OCI-LY3 (cell line): ENCODE data around the gene ASAP2.

Experiments used
- H2AFZ ChIP-seq: fragments of 200-600, 300-600 bp; shearing (Covaris generic); 2 replicates; pipeline ENCODE4 v1.6.0; 2014; ENCODE audit warnings: antibody characterized with exemption, low read depth, low read length
- H3K27ac ChIP-seq: fragments of 200-600, 300-600 bp; sonication (generic); 2 replicates; pipeline ENCODE4 v1.5.1; 2014; ENCODE audit warnings: mild to moderate bottlenecking, low read length, moderate library complexity, mixed read lengths
- H3K27me3 ChIP-seq: fragments of 200-600, 300-600 bp; sonication (generic); 2 replicates; pipeline ENCODE4 v1.6.1; 2014; ENCODE audit warnings: low read depth, low read length, mixed read lengths
- H3K36me3 ChIP-seq: fragments of 200-600, 300-600 bp; sonication (generic); replicated peaks from 2 replicates; pipeline ENCODE3; 2014; ENCODE audit warnings: low read depth, low read length, mixed read lengths
- H3K4me1 ChIP-seq: fragments of 300-600, 200-600 bp; sonication (generic); 2 replicates; pipeline ENCODE4 v1.6.1; 2014; ENCODE audit warnings: low read length, mixed read lengths
- H3K4me2 ChIP-seq: fragments of 200-600, 300-600 bp; sonication (generic); 2 replicates; pipeline ENCODE4 v1.6.1; 2014; ENCODE audit warnings: low read length, mixed read lengths
- H3K4me3 ChIP-seq: fragments of 300-600, 200-600 bp; sonication (generic); 2 replicates; pipeline ENCODE4 v1.5.1; 2014; ENCODE audit warnings: antibody characterized with exemption, mild to moderate bottlenecking, low read length, moderate library complexity
- H3K79me2 ChIP-seq: fragments of 300-600, 200-600 bp; shearing (Covaris generic); 2 replicates; pipeline ENCODE4 v1.6.1; 2014; ENCODE audit warnings: mild to moderate bottlenecking, low read length, mixed read lengths
- H3K9ac ChIP-seq: fragments of 300-600, 200-600 bp; shearing (Covaris generic); 2 replicates; pipeline ENCODE4 v1.6.0; 2014; ENCODE audit warnings: mild to moderate bottlenecking, low read length, moderate library complexity
- H3K9me3 ChIP-seq: fragments of 200-600, 300-600 bp; shearing (Covaris generic); 2 replicates; pipeline ENCODE4 v1.6.1; 2014; ENCODE audit warnings: low read length, mixed read lengths; ENCODE audit not compliant: insufficient read depth
- H4K20me1 ChIP-seq: fragments of 200-600, 300-600 bp; sonication (generic); 2 replicates; pipeline ENCODE4 v1.6.1; 2016; ENCODE audit warnings: low read length, mixed read lengths; ENCODE audit not compliant: insufficient read depth
- EZH2phosphoT487 ChIP-seq: fragments of 200-600 bp; shearing (Covaris generic); IDR thresholded peaks from 2 replicates; pipeline ENCODE4 v1.6.1; 2018; ENCODE audit warnings: antibody characterized with exemption, mixed run types, low read depth
- TF ChIP-seq, protein P1 (sequence below): fragments of 200-600, 300-600 bp; sonication (generic); IDR thresholded peaks from 2 replicates; pipeline ENCODE4 v1.5.1; 2014; ENCODE audit warnings: antibody characterized with exemption, low read length, low read depth

The ASAP2 gene

DNA sequence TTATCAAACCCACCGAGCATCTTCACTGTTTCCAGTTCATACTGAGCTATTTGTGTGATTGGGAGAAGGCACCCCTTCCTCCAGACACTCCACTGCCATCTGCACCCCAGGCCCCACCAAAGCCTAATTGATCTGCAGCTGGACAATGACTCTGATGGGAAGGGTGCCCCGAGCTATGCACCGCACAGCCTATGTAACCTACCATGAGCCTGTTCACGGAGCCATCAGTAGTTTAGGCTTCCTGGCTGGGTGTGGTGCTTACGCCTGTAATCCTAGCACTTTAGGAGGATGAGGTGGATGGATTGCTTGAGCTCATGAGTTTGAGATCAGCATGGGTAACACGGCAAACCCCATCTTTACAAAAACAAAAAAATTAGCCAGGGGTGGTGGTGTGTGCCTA lies 17.8 kb upstream of the ASAP2 start:
- no peaks in the 10 kb centered on the region for H3K4me1 ChIP-seq
- no peaks in the 10 kb centered on the region for H3K36me3 ChIP-seq
- H3K79me2 ChIP-seq = no peaks in the 10 kb centered on the region
- no peak overlapping the region for H3K4me2 ChIP-seq
- H2AFZ ChIP-seq = no peak overlapping the region
- H4K20me1 ChIP-seq = no peaks in the 10 kb centered on the region
- H3K9ac ChIP-seq = no peak overlapping the region
- no peaks in the 10 kb centered on the region for H3K9me3 ChIP-seq
- H3K4me3 ChIP-seq = no peak overlapping the region
- no peak overlapping the region for H3K27ac ChIP-seq
- H3K27me3 ChIP-seq = 0 out of 2 replicates have a peak, but pooled peaks cover 4% of the 10 kb centered on the region
- TF ChIP-seq, protein P1, sequence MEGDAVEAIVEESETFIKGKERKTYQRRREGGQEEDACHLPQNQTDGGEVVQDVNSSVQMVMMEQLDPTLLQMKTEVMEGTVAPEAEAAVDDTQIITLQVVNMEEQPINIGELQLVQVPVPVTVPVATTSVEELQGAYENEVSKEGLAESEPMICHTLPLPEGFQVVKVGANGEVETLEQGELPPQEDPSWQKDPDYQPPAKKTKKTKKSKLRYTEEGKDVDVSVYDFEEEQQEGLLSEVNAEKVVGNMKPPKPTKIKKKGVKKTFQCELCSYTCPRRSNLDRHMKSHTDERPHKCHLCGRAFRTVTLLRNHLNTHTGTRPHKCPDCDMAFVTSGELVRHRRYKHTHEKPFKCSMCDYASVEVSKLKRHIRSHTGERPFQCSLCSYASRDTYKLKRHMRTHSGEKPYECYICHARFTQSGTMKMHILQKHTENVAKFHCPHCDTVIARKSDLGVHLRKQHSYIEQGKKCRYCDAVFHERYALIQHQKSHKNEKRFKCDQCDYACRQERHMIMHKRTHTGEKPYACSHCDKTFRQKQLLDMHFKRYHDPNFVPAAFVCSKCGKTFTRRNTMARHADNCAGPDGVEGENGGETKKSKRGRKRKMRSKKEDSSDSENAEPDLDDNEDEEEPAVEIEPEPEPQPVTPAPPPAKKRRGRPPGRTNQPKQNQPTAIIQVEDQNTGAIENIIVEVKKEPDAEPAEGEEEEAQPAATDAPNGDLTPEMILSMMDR = no peak
- no peak for TF ChIP-seq EZH2phosphoT487

DNA sequence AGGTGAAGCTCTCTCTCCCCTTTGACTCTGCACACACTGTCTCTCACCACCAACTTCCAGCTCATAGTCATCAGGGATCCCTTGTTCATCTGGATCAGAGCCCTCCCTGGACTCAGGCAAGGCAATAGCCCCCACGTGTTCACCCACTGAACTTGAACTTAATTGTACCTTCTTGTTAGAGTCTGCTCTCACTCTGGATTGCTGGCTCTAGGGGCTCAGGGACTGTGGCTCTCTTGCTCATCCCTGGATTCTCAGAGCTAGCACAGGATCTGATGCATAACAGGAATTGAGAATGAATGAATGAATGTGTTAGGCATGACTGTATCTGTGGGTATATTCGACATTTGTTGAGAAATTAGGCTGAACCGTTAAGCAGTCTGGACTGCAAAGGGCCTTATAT lies 16.7 kb upstream of the ASAP2 start:
- Histone ChIP-seq H3K36me3 (no peaks in the 10 kb centered on the region), H3K9ac (no peak overlapping the region), H3K79me2 (no peaks in the 10 kb centered on the region), H2AFZ (no peak overlapping the region), H3K4me2 (no peak overlapping the region), H4K20me1 (no peaks in the 10 kb centered on the region), H3K9me3 (no peaks in the 10 kb centered on the region), H3K27me3 (0 out of 2 replicates have a peak, but pooled peaks cover 4% of the 10 kb centered on the region), H3K4me1 (no peaks in the 10 kb centered on the region), H3K4me3 (no peak overlapping the region), H3K27ac (no peak overlapping the region)
- no peak for TF ChIP-seq EZH2phosphoT487
- TF ChIP-seq, protein P1 = no peak

DNA sequence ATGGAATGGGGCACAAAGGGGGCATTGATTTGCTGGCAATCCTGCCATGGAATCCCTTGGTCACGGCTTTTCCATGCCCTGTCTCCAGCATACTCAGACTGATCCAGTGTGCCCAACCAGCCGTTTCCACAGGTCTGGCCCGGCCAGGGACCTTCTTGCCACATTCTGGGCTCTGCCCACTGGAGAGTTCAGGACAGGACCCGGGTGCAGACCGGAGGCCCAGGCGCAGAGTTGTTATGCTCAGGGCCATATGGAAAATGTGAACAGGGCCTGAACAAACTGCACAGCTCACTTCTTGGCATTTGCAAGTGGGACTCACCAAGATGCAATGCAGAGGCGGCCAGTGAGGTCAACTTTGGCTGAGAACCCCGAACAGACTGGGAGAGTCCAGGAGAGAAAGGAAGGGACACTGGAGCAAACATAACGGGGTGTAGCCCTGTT lies 15.6 kb upstream of the ASAP2 start:
- H3K27ac ChIP-seq = no peak overlapping the region

DNA sequence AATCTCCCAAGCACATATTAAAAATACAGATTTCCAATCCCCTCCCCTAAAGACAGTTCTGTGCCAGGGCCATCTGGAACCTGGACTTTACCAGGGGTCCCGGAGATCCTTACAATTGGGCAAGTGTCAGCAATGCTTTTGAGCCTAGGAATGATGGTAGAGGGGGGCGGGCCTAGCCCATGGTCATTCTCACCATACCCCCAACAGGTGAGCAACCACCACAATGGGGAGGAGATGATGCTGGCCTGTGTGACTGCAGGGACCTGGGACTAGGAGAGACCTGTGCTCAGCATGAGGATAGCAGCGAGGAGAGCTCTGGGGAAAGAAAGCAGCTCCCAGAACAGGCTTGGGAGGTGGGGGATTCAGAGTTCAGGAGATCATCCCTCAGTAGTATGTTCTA lies 13.9 kb upstream of the ASAP2 start:
- Histone ChIP-seq H3K9ac (no peak overlapping the region), H3K36me3 (no peaks in the 10 kb centered on the region), H4K20me1 (no peaks in the 10 kb centered on the region), H3K4me1 (no peaks in the 10 kb centered on the region), H2AFZ (no peak overlapping the region), H3K27me3 (peaks cover 13% of the 10 kb centered on the region; the same call in 1 of the 2 replicates), H3K4me3 (no peak overlapping the region), H3K9me3 (no peaks in the 10 kb centered on the region), H3K4me2 (no peak overlapping the region), H3K27ac (no peak overlapping the region), H3K79me2 (no peaks in the 10 kb centered on the region)
- no peak for TF ChIP-seq EZH2phosphoT487
- TF ChIP-seq, protein P1 = no peak

More for the DNA sequence above, 15.6 kb upstream of the ASAP2 start:
- TF ChIP-seq EZH2phosphoT487 = no peak
- TF ChIP-seq, protein P1 = no peak
- Histone ChIP-seq H3K9ac (no peak overlapping the region), H3K4me1 (no peaks in the 10 kb centered on the region), H3K9me3 (no peaks in the 10 kb centered on the region), H3K4me3 (no peak overlapping the region), H2AFZ (no peak overlapping the region), H3K79me2 (no peaks in the 10 kb centered on the region), H4K20me1 (no peaks in the 10 kb centered on the region), H3K36me3 (no peaks in the 10 kb centered on the region), H3K27me3 (0 out of 2 replicates have a peak, but pooled peaks cover 4% of the 10 kb centered on the region), H3K4me2 (no peak overlapping the region)
